ENCODE results near the gene PROZ.

PROZ gene

DNA sequence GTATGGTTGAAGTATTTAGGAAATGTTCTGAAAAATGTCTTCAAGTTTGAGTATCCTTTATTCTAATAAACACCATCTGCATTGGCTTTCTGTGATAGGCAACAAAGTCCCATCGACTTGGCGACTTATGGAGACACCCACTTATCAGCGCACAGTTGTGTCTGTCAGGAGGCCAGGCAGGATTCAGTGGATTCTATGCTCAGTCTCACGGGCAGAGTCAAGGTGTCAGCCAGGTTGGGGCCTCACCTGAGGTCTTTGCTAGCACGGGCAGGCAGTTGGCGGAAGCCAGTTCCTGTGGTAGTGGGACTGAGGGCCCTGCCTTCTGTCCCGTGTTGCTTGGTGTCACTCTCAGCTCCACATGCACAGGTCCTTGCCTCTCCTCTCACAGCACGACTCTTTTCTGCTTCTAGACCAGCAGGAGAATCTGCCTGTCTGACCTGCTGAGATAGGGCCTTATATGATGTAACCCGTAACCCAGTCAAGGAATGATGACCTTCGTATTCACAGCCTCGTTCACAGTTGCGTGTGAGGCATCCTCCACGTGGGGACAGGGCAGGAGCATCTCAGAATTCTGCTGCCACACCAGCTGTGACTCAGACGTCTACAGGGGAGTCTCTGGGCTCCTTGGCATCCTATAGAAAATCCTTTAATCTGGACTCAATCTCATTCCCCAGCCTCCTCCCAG, 61.0 kb downstream of the PROZ start:
- Histone ChIP-seq H3K4me1 (ENCODE audit: low read depth, poor library complexity, severe bottlenecking) (peaks cover 15% of the 10 kb centered on the region), H3K27ac (no peak overlapping the region), H2AFZ (ENCODE audit: low read depth) (no peak overlapping the region), H3K27me3 (ENCODE audit: insufficient read depth, low read depth) (no peaks in the 10 kb centered on the region), H3K36me3 (ENCODE audit: insufficient read depth) (no peaks in the 10 kb centered on the region), H3K4me3 (IDR thresholded peaks at IDR 0.05; ENCODE audit: insufficient read depth, low read depth, low read length) (no peak overlapping the region), H4K20me1 (ENCODE audit: insufficient read depth) (peaks cover 7% of the 10 kb centered on the region), H3K79me2 (ENCODE audit: insufficient read depth, low read depth) (peaks cover 73% of the 10 kb centered on the region), H3K9ac (no peak overlapping the region), H3K4me2 (no peak overlapping the region)
- TF ChIP-seq, protein P1, sequence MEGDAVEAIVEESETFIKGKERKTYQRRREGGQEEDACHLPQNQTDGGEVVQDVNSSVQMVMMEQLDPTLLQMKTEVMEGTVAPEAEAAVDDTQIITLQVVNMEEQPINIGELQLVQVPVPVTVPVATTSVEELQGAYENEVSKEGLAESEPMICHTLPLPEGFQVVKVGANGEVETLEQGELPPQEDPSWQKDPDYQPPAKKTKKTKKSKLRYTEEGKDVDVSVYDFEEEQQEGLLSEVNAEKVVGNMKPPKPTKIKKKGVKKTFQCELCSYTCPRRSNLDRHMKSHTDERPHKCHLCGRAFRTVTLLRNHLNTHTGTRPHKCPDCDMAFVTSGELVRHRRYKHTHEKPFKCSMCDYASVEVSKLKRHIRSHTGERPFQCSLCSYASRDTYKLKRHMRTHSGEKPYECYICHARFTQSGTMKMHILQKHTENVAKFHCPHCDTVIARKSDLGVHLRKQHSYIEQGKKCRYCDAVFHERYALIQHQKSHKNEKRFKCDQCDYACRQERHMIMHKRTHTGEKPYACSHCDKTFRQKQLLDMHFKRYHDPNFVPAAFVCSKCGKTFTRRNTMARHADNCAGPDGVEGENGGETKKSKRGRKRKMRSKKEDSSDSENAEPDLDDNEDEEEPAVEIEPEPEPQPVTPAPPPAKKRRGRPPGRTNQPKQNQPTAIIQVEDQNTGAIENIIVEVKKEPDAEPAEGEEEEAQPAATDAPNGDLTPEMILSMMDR (conservative IDR thresholded peaks at IDR 0.05; ENCODE audit: low read depth, low read length) = no peak

DNA sequence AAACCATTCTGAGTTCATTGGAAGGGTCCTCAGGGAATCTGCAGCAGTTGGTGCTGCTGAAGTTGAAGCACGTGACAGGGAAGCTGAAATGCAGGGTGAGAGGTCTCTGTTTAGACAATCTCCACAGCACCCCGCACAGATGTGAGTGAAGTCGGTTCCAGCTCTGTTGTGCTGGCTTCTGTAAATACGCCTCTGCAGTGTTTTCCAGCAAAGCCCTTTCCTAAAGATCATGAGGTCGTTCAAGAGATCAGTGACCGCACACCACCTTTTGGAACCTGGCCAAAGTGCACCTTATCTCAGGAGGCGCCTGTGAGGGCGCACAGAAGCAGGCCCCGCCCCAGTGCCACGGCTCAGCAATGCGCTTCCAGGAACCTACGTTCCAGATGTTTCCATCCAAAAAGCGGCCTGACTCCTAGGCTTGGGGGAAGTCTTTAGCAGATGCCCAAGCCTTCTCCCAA, 61.7 kb downstream of the PROZ start:
- Histone ChIP-seq H3K79me2 (ENCODE audit: insufficient read depth, low read depth) (peaks cover 65% of the 10 kb centered on the region), H3K4me2 (no peak overlapping the region), H3K27ac (no peak overlapping the region), H3K4me1 (ENCODE audit: low read depth, poor library complexity, severe bottlenecking) (peaks cover 15% of the 10 kb centered on the region), H3K9ac (no peak overlapping the region), H4K20me1 (ENCODE audit: insufficient read depth) (peaks cover 7% of the 10 kb centered on the region), H2AFZ (ENCODE audit: low read depth) (no peak overlapping the region), H3K27me3 (ENCODE audit: insufficient read depth, low read depth) (no peaks in the 10 kb centered on the region), H3K4me3 (IDR thresholded peaks at IDR 0.05; ENCODE audit: insufficient read depth, low read depth, low read length) (no peak overlapping the region), H3K36me3 (ENCODE audit: insufficient read depth) (no peaks in the 10 kb centered on the region)
- TF ChIP-seq, protein P1 (conservative IDR thresholded peaks at IDR 0.05; ENCODE audit: low read depth, low read length) = no peak

- Histone ChIP-seq H3K27ac (no peak overlapping the region), H3K4me3 (IDR thresholded peaks at IDR 0.05; ENCODE audit: insufficient read depth, low read depth, low read length) (no peak overlapping the region), H3K79me2 (ENCODE audit: insufficient read depth, low read depth) (peaks cover 59% of the 10 kb centered on the region), H3K4me2 (no peak overlapping the region), H3K36me3 (ENCODE audit: insufficient read depth) (no peaks in the 10 kb centered on the region), H4K20me1 (ENCODE audit: insufficient read depth) (peaks cover 7% of the 10 kb centered on the region), H2AFZ (ENCODE audit: low read depth) (no peak overlapping the region), H3K4me1 (ENCODE audit: low read depth, poor library complexity, severe bottlenecking) (peaks cover 14% of the 10 kb centered on the region), H3K9ac (no peak overlapping the region), H3K27me3 (ENCODE audit: insufficient read depth, low read depth) (no peaks in the 10 kb centered on the region)
- TF ChIP-seq, protein P1 (conservative IDR thresholded peaks at IDR 0.05; ENCODE audit: low read depth, low read length) = no peak
These were observed 62.4 kb downstream of the PROZ start for GRCh38 chr13:113220877-113221276.
